Myocyte (in vitro differentiated cells): Measurements from ENCODE around the gene GPC2. TPM values are rescaled to one million over a fixed set of nuclear protein-coding genes. Genes with fewer than 3 reads are reported as not detected.

Experiments
- DNase-seq: peaks from one replicate; pipeline ENCODE4 v3.0.0-alpha.2; 2012; ENCODE audit warnings: low read depth
- microRNA-seq: library from miRNA; unstranded; fragments of <30 nt; microRNA quantifications from one replicate; pipeline ENCODE4, GENCODE V29; 2016
- total RNA-seq: library from RNA; depleted of rRNA; stranded (reverse); fragments of >200 nt; gene quantifications from 2 replicates; pipeline ENCODE4 v1.2.3, GENCODE V29; 2014

The GPC2 gene
- total RNA-seq, 1 donor from 2014 or later, result 60.4 TPM

GRCh38 chr7:100122067-100122466 is 55.1 kb downstream of the GPC2 start:
- no peak for DNase-seq

DNA sequence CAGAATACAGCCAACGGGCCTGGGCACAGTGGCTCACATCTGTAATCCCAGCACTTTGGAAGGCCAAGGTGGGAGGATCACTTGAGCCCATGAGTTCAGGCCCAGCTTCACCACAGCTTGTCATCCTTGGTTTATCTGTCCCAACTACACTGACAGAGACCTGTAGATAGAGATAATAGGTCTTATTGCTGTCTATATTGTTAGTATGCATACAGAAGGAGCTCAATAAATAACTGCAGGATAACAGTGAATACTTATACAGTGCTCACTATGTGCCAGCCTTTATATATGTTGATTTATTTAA is 56.5 kb downstream of the GPC2 start:
- no peak for DNase-seq

GRCh38 chr7:100119970-100120732 is 57.0 kb downstream of the GPC2 start:
- DNase-seq, result peak; percentile 80

Small RNA genes lying within 50 kb of the gene (microRNA-seq; reads per million reads assigned to microRNA genes)
- not detected for gene MIR4658

Other genes starting within 250 kb of the GPC2 start
- not detected in 2 replicates for gene GJC3, start 247.8 kb downstream of the GPC2 start, total RNA-seq
- gene AZGP1, start 201.3 kb downstream of the GPC2 start, total RNA-seq, result not detected in 2 replicates
- gene ZKSCAN1, start 161.8 kb downstream of the GPC2 start, total RNA-seq, result 27.5 and 34.2 TPM in 2 replicates
- gene ZSCAN21, start 127.6 kb downstream of the GPC2 start, total RNA-seq, result 25.2 and 27.2 TPM in 2 replicates
- gene ZNF3, start 95.7 kb downstream of the GPC2 start, total RNA-seq, result 40.7 and 61.3 TPM in 2 replicates
- gene COPS6, start 88.4 kb downstream of the GPC2 start, total RNA-seq, result 52.9 and 56.0 TPM in 2 replicates
- gene MCM7, start 76.0 kb downstream of the GPC2 start, total RNA-seq, result 23.2 and 31.1 TPM in 2 replicates
- gene AP4M1, start 75.7 kb downstream of the GPC2 start, total RNA-seq, result 38.5 and 51.7 TPM in 2 replicates
- gene TAF6, start 58.0 kb downstream of the GPC2 start, total RNA-seq, result 58.8 and 76.8 TPM in 2 replicates
- 14.0 and 19.7 TPM in 2 replicates for gene CNPY4, start 57.7 kb downstream of the GPC2 start, total RNA-seq
- 3.5 and 4.5 TPM in 2 replicates for gene MBLAC1, start 50.4 kb downstream of the GPC2 start, total RNA-seq
- gene LAMTOR4, start 28.5 kb downstream of the GPC2 start, total RNA-seq, result 117 and 139 TPM in 2 replicates
- gene TRAPPC14, start 18.7 kb downstream of the GPC2 start, total RNA-seq, result 11.2 and 12.7 TPM in 2 replicates
- 4.4 and 4.8 TPM in 2 replicates for gene GAL3ST4, start 8.8 kb downstream of the GPC2 start, total RNA-seq
- gene STAG3, start 537 bp upstream of the GPC2 start, total RNA-seq, result 0.31 TPM in 1 of 2 replicates, not detected in the other
- gene PVRIG, start 42.6 kb upstream of the GPC2 start, total RNA-seq, result not detected in 2 replicates
- gene SPDYE3, start 130.3 kb upstream of the GPC2 start, total RNA-seq, result not detected in 2 replicates
- 10.7 and 11.0 TPM in 2 replicates for gene PILRB, start 180.7 kb upstream of the GPC2 start, total RNA-seq
- 0.51 TPM in 1 of 2 replicates, not detected in the other for gene PILRA, start 196.1 kb upstream of the GPC2 start, total RNA-seq